ENCODE results near the gene ZNF217. TPM values are rescaled to one million over a fixed set of nuclear protein-coding genes. Genes with fewer than 3 reads are reported as not detected.
A peak's percentile ranks its signal among the peaks of the same experiment; 100 is the strongest.

The ZNF217 gene
- total RNA-seq, 2 experiments from 2014 or later, result 83.5 to 87.4 TPM

GRCh38 chr20:53575481-53576194 lies 18.0 kb downstream of the ZNF217 start:
- Histone ChIP-seq H3K9me3 (ENCODE audit: control insufficient read depth in 1 of 2, insufficient read depth in 1 of 2, low read length in 2 of 2) (no peaks in the 10 kb centered on the region), H3K36me3 (ENCODE audit: insufficient read depth, low read length) (peaks cover 80% of the 10 kb centered on the region), H3K27me3 (ENCODE audit: control insufficient read depth in 1 of 2, insufficient read depth in 2 of 2, low read length in 2 of 2) (no peaks in the 10 kb centered on the region), H3K27ac (ENCODE audit: low read depth in 1 of 2, low read length in 2 of 2) (no peak overlapping the region), H3K4me1 (ENCODE audit: insufficient read depth, low read length) (peaks cover 67% of the 10 kb centered on the region), H3K4me3 (ENCODE audit: low read length) (no peak overlapping the region)
- ChIA-PET CTCF (no interaction called here), POLR2A (no interaction called here)
- Mint-ChIP-seq H3K27ac (peak overlapping the region; percentile 100), H3K27me3 (no peaks in the 10 kb centered on the region), H3K4me1 (ENCODE audit: low read depth) (peaks cover 89% of the 10 kb centered on the region), H3K4me3 (no peak overlapping the region), H3K9me3 (no peaks in the 10 kb centered on the region), H3K36me3 (ENCODE audit: low read depth) (peaks cover 100% of the 10 kb centered on the region)
- no peak for TF ChIP-seq CTCF (IDR thresholded peaks at IDR 0.05)
- intact Hi-C loops (cut with DNase I, micrococcal nuclease), result loop anchor here (1.0 to 10.0 kb wide), 9 partner anchors 47 to 619 kb away; no protein-coding TSS in a partner anchor
- DNase-seq (no peak), ATAC-seq (ENCODE audit: poor library complexity) (no peak)

- peaks cover 86% of the 10 kb centered on the region for H3K4me1 Mint-ChIP-seq (ENCODE audit: low read depth)
- H3K4me3 Mint-ChIP-seq, result no peak overlapping the region
- H3K4me1 ChIP-seq (ENCODE audit: insufficient read depth, low read length), result peaks cover 59% of the 10 kb centered on the region
Measured at GRCh38 chr20:53574819-53575218, 18.8 kb downstream of the ZNF217 start.

GRCh38 chr20:53574259-53574789 lies 19.3 kb downstream of the ZNF217 start:
- Histone ChIP-seq H3K9me3 (ENCODE audit: control insufficient read depth in 1 of 2, insufficient read depth in 1 of 2, low read length in 2 of 2) (no peaks in the 10 kb centered on the region), H3K27me3 (ENCODE audit: control insufficient read depth in 1 of 2, insufficient read depth in 2 of 2, low read length in 2 of 2) (no peaks in the 10 kb centered on the region), H3K36me3 (ENCODE audit: insufficient read depth, low read length) (peaks cover 90% of the 10 kb centered on the region), H3K27ac (ENCODE audit: low read depth in 1 of 2, low read length in 2 of 2) (no peak overlapping the region), H3K4me1 (ENCODE audit: insufficient read depth, low read length) (peaks cover 56% of the 10 kb centered on the region), H3K4me3 (ENCODE audit: low read length) (no peak overlapping the region)
- Mint-ChIP-seq H3K9me3 (no peaks in the 10 kb centered on the region), H3K27ac (peak overlapping the region; percentile 100), H3K36me3 (ENCODE audit: low read depth) (peaks cover 100% of the 10 kb centered on the region), H3K4me1 (ENCODE audit: low read depth) (peaks cover 81% of the 10 kb centered on the region), H3K27me3 (no peaks in the 10 kb centered on the region), H3K4me3 (no peak overlapping the region)
- intact Hi-C loops (cut with DNase I, micrococcal nuclease), result loop anchor here in 1 of 2 experiments (10.0 kb wide), 2 partner anchors 490 to 620 kb away; no protein-coding TSS in a partner anchor
- POLR2A ChIA-PET, result no interaction called here
- ATAC-seq (ENCODE audit: poor library complexity) (no peak), DNase-seq (no peak)
- CTCF ChIA-PET, result no interaction called here
- TF ChIP-seq CTCF (IDR thresholded peaks at IDR 0.05), result no peak

More at GRCh38 chr20:53574819-53575218, 18.8 kb downstream of the ZNF217 start:
- H3K27ac ChIP-seq (ENCODE audit: low read depth in 1 of 2, low read length in 2 of 2), result no peak overlapping the region
- DNase-seq, result no peak
- no peak overlapping the region for H3K4me3 ChIP-seq (ENCODE audit: low read length)
- intact Hi-C loops (cut with DNase I, micrococcal nuclease), result loop anchor here (1.0 to 10.0 kb wide), 7 partner anchors 47 to 620 kb away; no protein-coding TSS in a partner anchor
- Mint-ChIP-seq H3K36me3 (ENCODE audit: low read depth) (peaks cover 100% of the 10 kb centered on the region), H3K9me3 (no peaks in the 10 kb centered on the region), H3K27me3 (no peaks in the 10 kb centered on the region), H3K27ac (peak overlapping the region; percentile 100)
- CTCF ChIA-PET, result no interaction called here
- TF ChIP-seq CTCF (IDR thresholded peaks at IDR 0.05), result no peak
- no peaks in the 10 kb centered on the region for H3K9me3 ChIP-seq (ENCODE audit: control insufficient read depth in 1 of 2, insufficient read depth in 1 of 2, low read length in 2 of 2)
- no peak for ATAC-seq (ENCODE audit: poor library complexity)
- H3K36me3 ChIP-seq (ENCODE audit: insufficient read depth, low read length), result peaks cover 85% of the 10 kb centered on the region
- POLR2A ChIA-PET, result no interaction called here
- H3K27me3 ChIP-seq (ENCODE audit: control insufficient read depth in 1 of 2, insufficient read depth in 2 of 2, low read length in 2 of 2), result no peaks in the 10 kb centered on the region
